Testis (tissue), 2 donors: ENCODE data around the gene PFN3.

Experiments used
- CTCF ChIP-seq, 3 experiments: fragments of 450-650 bp in 2 of 3; fragments of 200-600 bp in 1 of 3; sonication (generic) in 1 of 3; IDR thresholded peaks; one replicate each; pipeline ENCODE4 v1.5.1; 2016 to 2019; ENCODE audit warnings: antibody characterized with exemption in 3 of 3, mild to moderate bottlenecking in 2 of 3, moderate library complexity in 1 of 3
- POLR2A ChIP-seq: fragments of 450-650 bp; IDR thresholded peaks from one replicate; pipeline ENCODE4 v1.6.1; 2017; ENCODE audit warnings: antibody characterized with exemption, mild to moderate bottlenecking, moderate library complexity

DNA sequence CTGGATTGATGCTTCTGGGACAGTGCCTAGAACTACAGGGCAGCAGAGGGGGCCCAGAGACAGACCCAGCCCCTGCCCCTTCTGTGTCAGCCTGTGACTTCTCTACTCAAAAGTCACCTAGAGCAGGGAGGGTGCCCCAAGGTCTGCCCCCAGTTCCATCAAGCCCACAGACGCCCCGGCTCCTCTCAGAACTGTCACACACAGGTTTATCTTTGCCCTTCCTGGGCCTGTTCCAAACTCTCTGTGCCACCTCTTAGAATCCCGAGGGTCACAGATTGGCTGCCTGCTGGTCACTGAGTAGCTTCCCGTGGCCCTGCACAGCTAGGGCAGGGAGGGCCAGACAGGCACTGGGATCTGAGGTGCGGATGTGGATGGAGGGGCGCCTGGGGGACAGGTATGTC lies 41.0 kb downstream of the PFN3 start:
- TF ChIP-seq CTCF (IDR thresholded peaks at IDR 0.05) (no peak), POLR2A (no peak)
